SK-N-SH treated with all-trans-retinoic acid at 6 μM for 48 hours (cell line): ENCODE data around the gene SAMD1.

Experiments used
- ATAC-seq: fragments of 200-7000 bp; cut with Tn5 transposase; 3 replicates; pipeline ENCODE4 v1.9.1; 2020; ENCODE audit warnings: mild to moderate bottlenecking, moderate library complexity
- ARNTL ChIP-seq: fragments of 450-650 bp; formaldehyde crosslinking; IDR thresholded peaks from 2 replicates; pipeline ENCODE4 v1.5.0; 2020; ENCODE audit warnings: low read depth, mild to moderate bottlenecking, moderate library complexity, borderline replicate concordance
- BACH2 ChIP-seq: fragments of 250-450 bp; sonication (Bioruptor Pico); IDR thresholded peaks from 2 replicates; pipeline ENCODE4 v1.9.0; 2021; ENCODE audit warnings: mild to moderate bottlenecking, borderline replicate concordance
- ESRRG ChIP-seq: fragments of 250-450 bp; sonication (Bioruptor Pico); IDR thresholded peaks from 2 replicates; pipeline ENCODE4 v1.6.1; 2021; ENCODE audit warnings: mild to moderate bottlenecking
- GLIS3 ChIP-seq: fragments of 250-450 bp; sonication (Bioruptor Pico); IDR thresholded peaks from 2 replicates; pipeline ENCODE4 v1.5.0; 2020; ENCODE audit warnings: mild to moderate bottlenecking, moderate library complexity
- ISL1 ChIP-seq: fragments of 250-450 bp; sonication (Bioruptor Pico); IDR thresholded peaks from 2 replicates; pipeline ENCODE4 v2.1.2; 2022; ENCODE audit warnings: mild to moderate bottlenecking, moderate library complexity
- PPARA ChIP-seq: fragments of 250-450 bp; sonication (Bioruptor Pico); IDR thresholded peaks from 2 replicates; pipeline ENCODE4 v1.5.0; 2020; ENCODE audit warnings: mild to moderate bottlenecking, borderline replicate concordance
- RARB ChIP-seq: fragments of 250-450 bp; sonication (Bioruptor Pico); IDR thresholded peaks from 2 replicates; pipeline ENCODE4 v1.8.0; 2021; ENCODE audit warnings: mild to moderate bottlenecking, moderate library complexity
- SNAI2 ChIP-seq: fragments of 250-450 bp; sonication (Bioruptor Pico); IDR thresholded peaks from 2 replicates; pipeline ENCODE4 v1.5.0; 2020; ENCODE audit warnings: mild to moderate bottlenecking, moderate library complexity
- TCF4 ChIP-seq: fragments of 250-450 bp; sonication (Bioruptor Pico); IDR thresholded peaks from 2 replicates; pipeline ENCODE4 v1.8.0; 2021; ENCODE audit warnings: mild to moderate bottlenecking, moderate library complexity, borderline replicate concordance
- TOX ChIP-seq: fragments of 250-450 bp; sonication (Bioruptor Pico); IDR thresholded peaks from 2 replicates; pipeline ENCODE4 v1.8.0; 2021; ENCODE audit warnings: mild to moderate bottlenecking, moderate library complexity, borderline replicate concordance
- TSHZ2 ChIP-seq: fragments of 250-450 bp; sonication (Bioruptor Pico); IDR thresholded peaks from 2 replicates; pipeline ENCODE4 v1.5.0; 2020; ENCODE audit warnings: mild to moderate bottlenecking, moderate library complexity
- ZC3H10 ChIP-seq: fragments of 250-450 bp; sonication (Bioruptor Pico); IDR thresholded peaks from 2 replicates; pipeline ENCODE4 v1.5.1; 2021; ENCODE audit warnings: mild to moderate bottlenecking, moderate library complexity
- ZFP3 ChIP-seq: fragments of 250-450 bp; sonication (Bioruptor Pico); IDR thresholded peaks from 2 replicates; pipeline ENCODE4 v1.5.0; 2020; ENCODE audit warnings: mild to moderate bottlenecking, moderate library complexity
- ZNF565 ChIP-seq: fragments of 450-650 bp; formaldehyde crosslinking; conservative IDR thresholded peaks from 2 replicates; pipeline ENCODE4 v1.5.0; 2020; ENCODE audit warnings: low read depth, mild to moderate bottlenecking, moderate library complexity
- ZNF70 ChIP-seq: fragments of 450-650 bp; formaldehyde crosslinking; IDR thresholded peaks from 2 replicates; pipeline ENCODE4 v1.5.0; 2020; ENCODE audit warnings: mild to moderate bottlenecking, moderate library complexity
- TF ChIP-seq, protein P1 (sequence below): fragments of 250-450 bp; sonication (Bioruptor Pico); IDR thresholded peaks from 2 replicates; pipeline ENCODE4 v1.8.0; 2021; ENCODE audit warnings: low read depth, mild to moderate bottlenecking, moderate library complexity, borderline replicate concordance
- TF ChIP-seq, protein P2 (sequence below): fragments of 250-450 bp; sonication (Bioruptor Pico); IDR thresholded peaks from 2 replicates; pipeline ENCODE4 v1.8.0; 2020; ENCODE audit warnings: mild to moderate bottlenecking, moderate library complexity, borderline replicate concordance
- TF ChIP-seq, protein P3 (sequence below): fragments of 250-450 bp; sonication (Bioruptor Pico); IDR thresholded peaks from 2 replicates; pipeline ENCODE4 v1.5.1; 2021; ENCODE audit warnings: mild to moderate bottlenecking, moderate library complexity

SAMD1 gene

DNA sequence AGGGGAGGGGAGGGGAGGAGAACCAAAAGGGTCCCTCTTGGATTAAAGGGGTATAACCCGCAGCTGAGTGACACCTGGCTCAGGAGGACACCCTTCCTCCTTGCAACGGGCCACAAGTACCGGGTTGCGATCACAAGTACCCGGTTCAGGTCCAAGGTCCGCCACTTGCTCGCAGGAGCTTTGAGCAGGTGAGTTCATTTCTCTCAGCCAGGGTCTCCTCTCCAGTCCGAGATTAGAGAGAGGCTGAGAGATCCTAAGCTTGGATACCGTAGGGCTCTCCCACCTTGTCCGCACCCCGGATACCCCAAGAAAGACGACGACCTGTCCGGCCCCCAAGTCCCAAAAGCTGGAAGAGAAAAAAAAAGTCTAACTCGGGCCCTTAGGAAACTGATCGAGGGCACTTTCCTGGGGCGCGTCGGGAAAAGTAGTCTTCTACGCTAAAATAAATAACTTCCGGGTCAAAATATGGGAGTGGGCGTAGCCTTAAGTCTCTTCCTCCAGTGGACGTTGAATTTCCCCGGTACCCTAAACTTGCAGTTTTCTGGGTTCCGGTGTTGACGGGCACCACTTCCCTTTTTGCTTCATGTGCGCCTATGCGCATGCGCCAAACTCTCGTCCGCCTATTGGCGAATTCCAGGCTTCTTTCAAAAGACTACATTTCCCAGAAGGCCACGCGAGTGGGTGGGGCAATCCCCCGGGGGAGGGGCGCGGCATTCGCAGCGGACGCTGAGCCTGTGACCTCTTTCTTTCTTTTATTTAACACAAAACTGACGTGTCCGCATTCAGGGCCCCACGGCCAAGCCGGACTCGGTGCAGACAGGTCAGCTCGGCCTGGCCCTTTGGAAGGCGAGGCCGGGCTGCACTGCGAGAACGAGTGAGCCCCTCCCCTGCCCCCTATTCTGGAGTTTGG is 9.4 kb downstream of the SAMD1 start:
- no peak for TF ChIP-seq ISL1 (CRISPR knock-in tag)
- no peak for TF ChIP-seq TOX (CRISPR knock-in tag)
- TF ChIP-seq TSHZ2 (CRISPR knock-in tag) = no peak
- TF ChIP-seq, protein P1, sequence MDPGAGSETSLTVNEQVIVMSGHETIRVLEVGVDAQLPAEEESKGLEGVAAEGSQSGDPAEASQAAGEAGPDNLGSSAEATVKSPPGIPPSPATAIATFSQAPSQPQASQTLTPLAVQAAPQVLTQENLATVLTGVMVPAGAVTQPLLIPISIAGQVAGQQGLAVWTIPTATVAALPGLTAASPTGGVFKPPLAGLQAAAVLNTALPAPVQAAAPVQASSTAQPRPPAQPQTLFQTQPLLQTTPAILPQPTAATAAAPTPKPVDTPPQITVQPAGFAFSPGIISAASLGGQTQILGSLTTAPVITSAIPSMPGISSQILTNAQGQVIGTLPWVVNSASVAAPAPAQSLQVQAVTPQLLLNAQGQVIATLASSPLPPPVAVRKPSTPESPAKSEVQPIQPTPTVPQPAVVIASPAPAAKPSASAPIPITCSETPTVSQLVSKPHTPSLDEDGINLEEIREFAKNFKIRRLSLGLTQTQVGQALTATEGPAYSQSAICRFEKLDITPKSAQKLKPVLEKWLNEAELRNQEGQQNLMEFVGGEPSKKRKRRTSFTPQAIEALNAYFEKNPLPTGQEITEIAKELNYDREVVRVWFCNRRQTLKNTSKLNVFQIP (CRISPR knock-in tag) = no peak
- TF ChIP-seq ZNF565 (CRISPR knock-in tag) = no peak
- no peak for TF ChIP-seq SNAI2 (CRISPR knock-in tag)
- no peak for TF ChIP-seq ZC3H10
- TF ChIP-seq ARNTL (CRISPR knock-in tag) = no peak
- no peak for TF ChIP-seq GLIS3 (CRISPR knock-in tag)
- no peak for TF ChIP-seq ZFP3 (CRISPR knock-in tag)
- TF ChIP-seq RARB = no peak
- no peak for TF ChIP-seq ZNF70
- TF ChIP-seq BACH2 = no peak
- no peak for TF ChIP-seq ESRRG (CRISPR knock-in tag)
- TF ChIP-seq TCF4 = no peak
- TF ChIP-seq, protein P2, sequence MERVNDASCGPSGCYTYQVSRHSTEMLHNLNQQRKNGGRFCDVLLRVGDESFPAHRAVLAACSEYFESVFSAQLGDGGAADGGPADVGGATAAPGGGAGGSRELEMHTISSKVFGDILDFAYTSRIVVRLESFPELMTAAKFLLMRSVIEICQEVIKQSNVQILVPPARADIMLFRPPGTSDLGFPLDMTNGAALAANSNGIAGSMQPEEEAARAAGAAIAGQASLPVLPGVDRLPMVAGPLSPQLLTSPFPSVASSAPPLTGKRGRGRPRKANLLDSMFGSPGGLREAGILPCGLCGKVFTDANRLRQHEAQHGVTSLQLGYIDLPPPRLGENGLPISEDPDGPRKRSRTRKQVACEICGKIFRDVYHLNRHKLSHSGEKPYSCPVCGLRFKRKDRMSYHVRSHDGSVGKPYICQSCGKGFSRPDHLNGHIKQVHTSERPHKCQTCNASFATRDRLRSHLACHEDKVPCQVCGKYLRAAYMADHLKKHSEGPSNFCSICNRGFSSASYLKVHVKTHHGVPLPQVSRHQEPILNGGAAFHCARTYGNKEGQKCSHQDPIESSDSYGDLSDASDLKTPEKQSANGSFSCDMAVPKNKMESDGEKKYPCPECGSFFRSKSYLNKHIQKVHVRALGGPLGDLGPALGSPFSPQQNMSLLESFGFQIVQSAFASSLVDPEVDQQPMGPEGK (CRISPR knock-in tag) = no peak
- TF ChIP-seq, protein P3, sequence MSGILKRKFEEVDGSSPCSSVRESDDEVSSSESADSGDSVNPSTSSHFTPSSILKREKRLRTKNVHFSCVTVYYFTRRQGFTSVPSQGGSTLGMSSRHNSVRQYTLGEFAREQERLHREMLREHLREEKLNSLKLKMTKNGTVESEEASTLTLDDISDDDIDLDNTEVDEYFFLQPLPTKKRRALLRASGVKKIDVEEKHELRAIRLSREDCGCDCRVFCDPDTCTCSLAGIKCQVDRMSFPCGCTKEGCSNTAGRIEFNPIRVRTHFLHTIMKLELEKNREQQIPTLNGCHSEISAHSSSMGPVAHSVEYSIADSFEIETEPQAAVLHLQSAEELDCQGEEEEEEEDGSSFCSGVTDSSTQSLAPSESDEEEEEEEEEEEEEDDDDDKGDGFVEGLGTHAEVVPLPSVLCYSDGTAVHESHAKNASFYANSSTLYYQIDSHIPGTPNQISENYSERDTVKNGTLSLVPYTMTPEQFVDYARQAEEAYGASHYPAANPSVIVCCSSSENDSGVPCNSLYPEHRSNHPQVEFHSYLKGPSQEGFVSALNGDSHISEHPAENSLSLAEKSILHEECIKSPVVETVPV = no peak
- peak; percentile 96 for ATAC-seq

DNA sequence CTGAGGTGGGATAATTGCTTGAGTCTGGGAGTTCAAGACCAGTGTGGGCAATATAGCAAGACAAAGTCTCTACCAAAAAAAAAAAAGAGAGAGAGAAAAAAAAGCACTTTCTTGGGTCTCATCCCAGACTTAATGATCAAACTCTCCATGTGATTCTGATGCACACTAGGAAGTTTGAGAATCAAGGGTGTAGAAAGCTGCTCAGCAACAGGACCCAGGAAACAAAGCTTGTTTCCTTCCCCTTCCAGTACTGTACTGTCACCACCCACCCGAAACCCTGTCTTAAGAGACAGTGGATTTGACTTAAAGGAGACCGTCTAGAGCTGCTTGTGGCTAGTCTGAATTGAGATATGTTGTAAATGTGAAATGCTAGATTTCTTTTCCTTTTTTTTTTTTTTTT is 12.1 kb downstream of the SAMD1 start:
- no peak for TF ChIP-seq BACH2
- TF ChIP-seq RARB = no peak
- TF ChIP-seq ZC3H10 = no peak
- no peak for TF ChIP-seq ZNF70
- TF ChIP-seq ZFP3 (CRISPR knock-in tag) = no peak
- TF ChIP-seq, protein P3 = no peak
- TF ChIP-seq PPARA (CRISPR knock-in tag) = no peak
- no peak for TF ChIP-seq SNAI2 (CRISPR knock-in tag)
- TF ChIP-seq, protein P1 (CRISPR knock-in tag) = no peak
- no peak for ATAC-seq
